PC-3 (cell line): ENCODE results near the gene ZCCHC24. TPM values are rescaled to one million over a fixed set of nuclear protein-coding genes. Genes with fewer than 3 reads are reported as not detected.

Experiments
- ATAC-seq: fragments of 200-7000 bp; cut with Tn5 transposase; 2 replicates; pipeline ENCODE4 v1.9.1; 2020; ENCODE audit warnings: mild to moderate bottlenecking, moderate library complexity
- BruUV-seq: library from RNA; stranded (reverse); fragments of 400-500 nt; replicated peaks from 2 replicates; lab custom pipeline; 2021; lab: Mats Ljungman, UMichigan
- CTCF ChIA-PET: fragments of 300-600 bp; sonication (Branson Sonifier 250); formaldehyde crosslinking; loops from one replicate; lab custom pipeline; 2022; ENCODE audit warnings: antibody characterized with exemption; lab: Charles Lee
- POLR2A ChIA-PET: fragments of 300-600 bp; sonication (Branson Sonifier 250); formaldehyde crosslinking; loops from one replicate; lab custom pipeline; 2022; ENCODE audit warnings: antibody characterized with exemption; ENCODE audit not compliant: unreplicated experiment; lab: Charles Lee
- DNase-seq: peaks from one replicate; pipeline ENCODE4 v3.0.0-alpha.2; 2015
- H2AFZ ChIP-seq: fragments of 300-600 bp; sonication (generic); 2 replicates; pipeline ENCODE4 v1.6.0; 2016; ENCODE audit warnings: antibody characterized with exemption, low read length
- H3F3A ChIP-seq: fragments of 300-600 bp; sonication (generic); one replicate; pipeline ENCODE4 v1.6.0; 2017; ENCODE audit warnings: antibody characterized with exemption, low read length, control low read depth, mild to moderate bottlenecking; ENCODE audit not compliant: unreplicated experiment
- H3K27ac ChIP-seq: fragments of 300-600 bp; sonication (generic); 2 replicates; pipeline ENCODE4 v1.5.1; 2016; ENCODE audit warnings: mild to moderate bottlenecking, low read length
- H3K27me3 ChIP-seq: fragments of 300-600 bp; sonication (generic); 2 replicates; pipeline ENCODE4 v1.6.1; 2016; ENCODE audit warnings: low read length, mixed read lengths
- H3K36me3 ChIP-seq: fragments of 300-600 bp; sonication (generic); 2 replicates; pipeline ENCODE4 v1.6.1; 2016; ENCODE audit warnings: low read depth, mixed run types, low read length, mixed read lengths
- H3K4me1 ChIP-seq: fragments of 300-600 bp; sonication (generic); 2 replicates; pipeline ENCODE4 v1.5.1; 2016; ENCODE audit warnings: low read length; ENCODE audit not compliant: insufficient read depth
- H3K4me2 ChIP-seq: fragments of 300-600 bp; sonication (generic); 2 replicates; pipeline ENCODE4 v1.6.0; 2016; ENCODE audit warnings: low read length
- H3K4me3 ChIP-seq: fragments of 300-600 bp; sonication (generic); 2 replicates; pipeline ENCODE4 v1.5.1; 2016; ENCODE audit warnings: mild to moderate bottlenecking, low read length, mixed read lengths
- H3K79me2 ChIP-seq: fragments of 300-600 bp; sonication (generic); 2 replicates; pipeline ENCODE4 v1.6.1; 2017; ENCODE audit warnings: low read length, mixed read lengths
- H3K9ac ChIP-seq: fragments of 300-600 bp; sonication (generic); 2 replicates; pipeline ENCODE4 v1.6.0; 2016; ENCODE audit warnings: mild to moderate bottlenecking, low read length
- H3K9me2 ChIP-seq: fragments of 300-600 bp; sonication (generic); replicated peaks from 2 replicates; pipeline ENCODE4 v1.6.1; 2016; ENCODE audit warnings: mixed run types, low read length, mixed read lengths
- H3K9me3 ChIP-seq: fragments of 300-600 bp; sonication (generic); 2 replicates; pipeline ENCODE4 v1.6.1; 2016; ENCODE audit warnings: low read length, mixed read lengths
- H4K20me1 ChIP-seq: fragments of 300-600 bp; sonication (generic); 2 replicates; pipeline ENCODE4 v1.6.1; 2016; ENCODE audit warnings: low read length, mixed read lengths
- CTCF ChIP-seq: fragments of 300-600 bp; sonication (generic); conservative IDR thresholded peaks from 2 replicates; pipeline ENCODE4 v1.5.1; 2017; ENCODE audit warnings: antibody characterized with exemption, low read depth, mild to moderate bottlenecking, low read length
- EZH2 ChIP-seq: fragments of 300-600 bp; sonication (generic); IDR thresholded peaks from one replicate; pipeline ENCODE4 v1.6.1; 2017; ENCODE audit warnings: antibody characterized with exemption, mild to moderate bottlenecking, low read length; ENCODE audit not compliant: unreplicated experiment
- EZH2phosphoT487 ChIP-seq: fragments of 300-600 bp; sonication (generic); IDR thresholded peaks from 2 replicates; pipeline ENCODE4 v1.6.1; 2018; ENCODE audit warnings: mild to moderate bottlenecking, antibody characterized with exemption, low read length, borderline replicate concordance
- intact Hi-C: fragments of 100-400 bp; cut with micrococcal nuclease; formaldehyde crosslinking; loops from 2 replicates; pipeline ENCODE4 v1.9.0; 2023
- total RNA-seq: library from RNA; depleted of rRNA; stranded (reverse); fragments of >200 nt; gene quantifications from 2 replicates; pipeline ENCODE4 v1.2.3, GENCODE V29; 2014

Gene ZCCHC24
- total RNA-seq, 1 experiment from 2014 or later = 32.9 TPM

DNA sequence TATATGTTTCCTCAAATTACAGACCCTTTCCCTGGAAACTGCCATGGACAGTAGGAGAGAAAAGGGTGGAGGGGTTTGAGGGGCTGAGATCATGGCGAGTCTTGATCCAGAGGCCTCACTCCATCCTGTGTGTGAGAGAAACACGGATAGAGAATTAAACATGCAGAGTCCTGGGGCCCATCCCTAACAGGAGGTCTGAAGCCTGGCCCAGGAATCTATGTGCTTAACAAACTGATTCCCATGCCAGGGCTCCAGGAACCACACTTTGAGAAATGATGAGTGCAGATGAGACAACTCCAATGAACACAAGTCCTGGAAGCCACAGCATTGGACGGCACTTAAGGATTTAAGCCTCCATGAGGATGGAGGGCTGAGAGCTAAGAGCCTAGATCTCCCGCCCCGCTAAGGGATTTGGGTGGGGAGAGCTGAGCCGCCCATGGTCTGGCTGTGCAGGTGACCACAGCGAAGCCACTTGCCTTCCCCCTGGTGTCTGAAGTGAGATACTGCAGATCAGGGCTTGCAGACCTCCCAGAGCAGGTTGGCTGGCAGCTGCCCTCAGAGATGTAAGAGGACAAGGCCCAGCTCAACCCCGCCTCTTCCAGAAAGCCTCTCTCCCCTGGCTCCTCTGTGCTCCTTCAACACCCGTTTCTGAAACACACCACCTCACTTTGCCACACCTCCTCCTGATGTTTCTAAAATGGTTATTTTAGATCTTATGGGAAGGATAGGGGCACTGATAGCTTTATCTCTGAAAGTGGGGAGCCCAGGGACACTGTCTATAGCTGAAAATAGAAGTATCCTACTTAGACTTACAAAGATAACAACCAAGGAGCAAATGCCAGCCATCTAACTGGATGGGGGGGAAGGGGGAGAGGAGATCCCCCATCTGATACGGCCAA, 42.1 kb upstream of the ZCCHC24 start:
- Histone ChIP-seq H3K9me2 (no peaks in the 10 kb centered on the region), H3K79me2 (no peaks in the 10 kb centered on the region), H3K4me2 (peak overlapping the region; percentile 43), H3K9ac (peak overlapping the region; percentile 0; the same call in 1 of the 2 replicates), H3K27ac (peak overlapping the region; percentile 30), H3K36me3 (no peaks in the 10 kb centered on the region), H3K9me3 (no peaks in the 10 kb centered on the region), H3K4me1 (peaks cover 24% of the 10 kb centered on the region), H3K27me3 (no peaks in the 10 kb centered on the region), H4K20me1 (no peaks in the 10 kb centered on the region), H3F3A (no peaks in the 10 kb centered on the region), H2AFZ (peak overlapping the region; percentile 41), H3K4me3 (no peak overlapping the region)
- intact Hi-C loops = loop anchor here (1.0 to 2.0 kb wide), 4 partner anchors 20 to 113 kb away; partner anchors contain the start of gene ZCCHC24
- TF ChIP-seq CTCF = peak; percentile 99
- TF ChIP-seq EZH2 = no peak
- no peak for TF ChIP-seq EZH2phosphoT487
- DNase-seq (peak; percentile 97), ATAC-seq (peak; percentile 69)
- ChIA-PET CTCF (interaction anchor here (0.6 to 2.0 kb wide), 11 partner anchors 11 to 623 kb away, joined by 3 to 64 read pairs (median 4); no protein-coding TSS in a partner anchor), POLR2A (interaction anchor here (0.6 to 0.8 kb wide), 3 partner anchors 42 to 113 kb away, joined by 3 to 4 read pairs (median 3); no protein-coding TSS in a partner anchor)
- BruUV-seq = TSS peak; percentile 82

GRCh38 chr10:79484476-79484875, 39.1 kb upstream of the ZCCHC24 start:
- CTCF ChIA-PET = interaction anchor here (0.9 kb wide), 1 partner anchor 110 kb away, joined by 3 read pairs; no protein-coding TSS in a partner anchor
- Histone ChIP-seq H3K9me3 (no peaks in the 10 kb centered on the region), H3K27me3 (no peaks in the 10 kb centered on the region), H3K36me3 (no peaks in the 10 kb centered on the region), H3K27ac (no peak overlapping the region), H3K9ac (no peak overlapping the region), H3K79me2 (no peaks in the 10 kb centered on the region), H4K20me1 (no peaks in the 10 kb centered on the region), H3K4me2 (no peak overlapping the region), H3F3A (no peaks in the 10 kb centered on the region), H3K4me3 (no peak overlapping the region), H3K9me2 (no peaks in the 10 kb centered on the region), H2AFZ (no peak overlapping the region), H3K4me1 (peaks cover 17% of the 10 kb centered on the region)
- BruUV-seq = no TSS peak
- intact Hi-C loops = no loop called here
- TF ChIP-seq EZH2 = no peak
- POLR2A ChIA-PET = no interaction called here
- no peak for ATAC-seq
- no peak for DNase-seq

GRCh38 chr10:79483948-79484347, 38.5 kb upstream of the ZCCHC24 start:
- H3K9me3 ChIP-seq = no peaks in the 10 kb centered on the region
- peaks cover 15% of the 10 kb centered on the region for H3K4me1 ChIP-seq
- BruUV-seq = no TSS peak
- H3K4me2 ChIP-seq = no peak overlapping the region
- no peak for ATAC-seq
- CTCF ChIA-PET = no interaction called here
- H3K27me3 ChIP-seq = no peaks in the 10 kb centered on the region
- no peak for DNase-seq
- no peaks in the 10 kb centered on the region for H3F3A ChIP-seq
- no peaks in the 10 kb centered on the region for H4K20me1 ChIP-seq
- TF ChIP-seq EZH2 (no peak), EZH2phosphoT487 (no peak), CTCF (no peak)
- H3K9me2 ChIP-seq = no peaks in the 10 kb centered on the region
- H3K27ac ChIP-seq = no peak overlapping the region
- no peak overlapping the region for H3K9ac ChIP-seq
- H3K4me3 ChIP-seq = no peak overlapping the region
- no peaks in the 10 kb centered on the region for H3K79me2 ChIP-seq
- peak overlapping the region; percentile 0; the same call in 1 of the 2 replicates for H2AFZ ChIP-seq
- H3K36me3 ChIP-seq = no peaks in the 10 kb centered on the region
- intact Hi-C loops = no loop called here
- POLR2A ChIA-PET = interaction anchor here (0.7 kb wide), 1 partner anchor 28 kb away, joined by 3 read pairs; no protein-coding TSS in a partner anchor
